CD8-positive, alpha-beta memory T cell (primary cell): Measurements from ENCODE around the gene RNF126. TPM values are rescaled to one million over a fixed set of nuclear protein-coding genes. Genes with fewer than 3 reads are reported as not detected.

Experiments used
- CTCF ChIA-PET: fragments of 350-600 bp; sonication (Branson Sonifier 250); formaldehyde crosslinking; loops from one replicate; lab custom pipeline; 2021; ENCODE audit warnings: antibody characterized with exemption; lab: Charles Lee
- POLR2A ChIA-PET: fragments of 350-600 bp; sonication (Branson Sonifier 250); formaldehyde crosslinking; loops from one replicate; lab custom pipeline; 2021; ENCODE audit warnings: antibody characterized with exemption; lab: Charles Lee
- DNase-seq, 5 donors: peaks; one replicate each; pipeline versions ENCODE4 v3.0.0 to v3.0.0-alpha.2; 2020 to 2022; ENCODE audit warnings: mixed read lengths in 1 of 5
- H3K27ac ChIP-seq: one replicate; pipeline ENCODE4 v1.7.0; 2013; ENCODE audit warnings: low read depth, mild to moderate bottlenecking, low read length, moderate library complexity
- H3K27me3 ChIP-seq: 2 replicates; pipeline ENCODE4 v1.7.0; 2013; ENCODE audit warnings: low read length, mild to moderate bottlenecking; ENCODE audit not compliant: insufficient read depth, poor library complexity, severe bottlenecking
- H3K36me3 ChIP-seq: 2 replicates; pipeline ENCODE4 v1.7.0; 2013; ENCODE audit warnings: mild to moderate bottlenecking, low read length, moderate library complexity; ENCODE audit not compliant: insufficient read depth
- H3K4me1 ChIP-seq: 2 replicates; pipeline ENCODE4 v1.7.0; 2013; ENCODE audit warnings: mild to moderate bottlenecking, low read length, moderate library complexity; ENCODE audit not compliant: insufficient read depth
- H3K4me3 ChIP-seq: 2 replicates; pipeline ENCODE4 v1.7.0; 2013; ENCODE audit warnings: mild to moderate bottlenecking, low read length
- H3K9me3 ChIP-seq: 2 replicates; pipeline ENCODE4 v1.7.0; 2013; ENCODE audit warnings: mild to moderate bottlenecking, low read length
- H3K27ac Mint-ChIP-seq, 8 donors: one replicate each; pipeline ENCODE4 v1.8.0; 2020 to 2021; ENCODE audit warnings: mixed read lengths in 8 of 8, mild to moderate bottlenecking in 6 of 8, inconsistent platforms in 3 of 8, moderate library complexity in 3 of 8
- H3K27me3 Mint-ChIP-seq, 2 donors: one replicate each; pipeline ENCODE4 v1.8.0; 2020 to 2021; ENCODE audit warnings: mixed read lengths in 2 of 2, mild to moderate bottlenecking in 1 of 2, moderate library complexity in 1 of 2
- H3K36me3 Mint-ChIP-seq, 3 donors: one replicate each; pipeline ENCODE4 v1.8.0; 2020 to 2021; ENCODE audit warnings: mixed read lengths in 3 of 3, inconsistent platforms in 1 of 3, mild to moderate bottlenecking in 1 of 3
- H3K4me1 Mint-ChIP-seq, 3 donors: one replicate each; pipeline ENCODE4 v1.8.0; 2020 to 2021; ENCODE audit warnings: mixed read lengths in 3 of 3, inconsistent platforms in 1 of 3, mild to moderate bottlenecking in 1 of 3
- H3K4me3 Mint-ChIP-seq, 7 donors: one replicate each; pipeline ENCODE4 v1.8.0; 2020 to 2021; ENCODE audit warnings: mixed read lengths in 7 of 7, mild to moderate bottlenecking in 6 of 7, moderate library complexity in 4 of 7, inconsistent platforms in 2 of 7
- H3K9me3 Mint-ChIP-seq, 5 donors: one replicate each; pipeline ENCODE4 v1.8.0; 2020 to 2022; ENCODE audit warnings: mixed read lengths in 5 of 5, mild to moderate bottlenecking in 3 of 5, moderate library complexity in 2 of 5, inconsistent platforms in 1 of 5
- polyA plus RNA-seq: library from polyadenylated mRNA; unstranded; fragments of 300-500 nt; fragmentation: Illumina TruSeq; gene quantifications from one replicate; pipeline ENCODE4 v1.2.3, GENCODE V29; 2021
- total RNA-seq, 2 experiments: library from RNA; stranded (reverse); gene quantifications; one replicate each; pipeline ENCODE4 v1.2.3, GENCODE V29; 2021

RNF126 gene
- total and polyA plus RNA-seq, 3 experiments from 2014 or later: 89.6 to 100.0 (median 95.5) TPM

DNA sequence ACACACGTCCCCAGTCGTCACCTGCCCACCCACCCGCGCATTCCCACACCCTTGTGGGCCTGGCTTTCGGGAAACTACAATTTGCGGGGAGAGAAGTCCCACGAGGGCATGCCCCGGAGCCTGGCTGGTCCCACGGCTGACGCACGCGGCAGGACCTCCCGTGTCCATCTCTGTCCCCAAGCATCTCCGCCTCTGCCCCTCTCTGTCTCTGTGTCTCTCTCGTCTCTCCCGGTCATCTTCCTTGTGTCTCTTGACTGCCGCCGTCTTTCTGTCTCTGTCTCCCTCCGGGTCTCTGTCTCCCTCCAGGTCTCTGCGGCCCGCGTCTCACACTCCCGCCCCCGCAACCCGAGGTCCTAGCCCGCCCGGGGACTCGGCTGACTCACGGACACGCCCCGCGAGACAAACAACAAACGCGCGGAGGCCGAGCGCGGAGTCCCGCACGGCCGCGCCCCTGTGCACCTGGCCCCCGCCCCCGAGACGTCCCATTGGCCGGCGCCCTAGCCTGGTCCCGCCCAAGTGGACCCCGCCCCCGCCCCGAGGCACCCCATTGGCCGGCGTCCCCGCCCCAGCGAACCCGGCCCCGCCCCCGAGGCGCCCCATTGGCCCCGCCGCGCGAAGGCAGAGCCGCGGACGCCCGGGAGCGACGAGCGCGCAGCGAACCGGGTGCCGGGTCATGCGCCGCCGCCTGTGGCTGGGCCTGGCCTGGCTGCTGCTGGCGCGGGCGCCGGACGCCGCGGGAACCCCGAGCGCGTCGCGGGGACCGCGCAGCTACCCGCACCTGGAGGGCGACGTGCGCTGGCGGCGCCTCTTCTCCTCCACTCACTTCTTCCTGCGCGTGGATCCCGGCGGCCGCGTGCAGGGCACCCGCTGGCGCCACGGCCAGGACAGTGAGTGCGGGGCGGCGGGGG is 23.5 kb downstream of the RNF126 start, which contains the start of gene FGF22:
TSS of gene FGF22 (plus strand) at position 627 of the 908 bp plus-strand sequence. CDS start at position 674, 47 bp downstream.
- H3K4me3 ChIP-seq: peak within 1 kb of the TSS; percentile 73
- H3K27ac ChIP-seq: no peak within 1 kb of the TSS
- peak; percentile 88 to 98 (median 96) for DNase-seq

GRCh38 chr19:638906-639252 is 24.1 kb downstream of the RNF126 start:
- no peak overlapping the region for H3K27ac ChIP-seq
- H3K4me1 ChIP-seq: peaks cover 16% of the 10 kb centered on the region
- ChIA-PET POLR2A (no interaction called here), CTCF (no interaction called here)
- H3K4me3 ChIP-seq: peak overlapping the region; percentile 73
- H3K4me3 Mint-ChIP-seq: peak overlapping the region in 6 of 7 donors; percentile 79 to 87 (median 81)
- peaks cover 7 to 14% (median 9%) of the 10 kb centered on the region in 3 donors for H3K4me1 Mint-ChIP-seq
- no peaks in the 10 kb centered on the region for H3K36me3 Mint-ChIP-seq
- peak overlapping the region in 7 of 8 donors; percentile 65 to 99 (median 94) for H3K27ac Mint-ChIP-seq
- H3K27me3 ChIP-seq: no peaks in the 10 kb centered on the region
- H3K9me3 Mint-ChIP-seq: no peaks in the 10 kb centered on the region
- H3K36me3 ChIP-seq: no peaks in the 10 kb centered on the region
- H3K9me3 ChIP-seq: no peaks in the 10 kb centered on the region
- H3K27me3 Mint-ChIP-seq: no peaks in the 10 kb centered on the region
- DNase-seq: peak in 1 of 5 donors; percentile 20

More for the DNA sequence above, 23.5 kb downstream of the RNF126 start, which contains the start of gene FGF22:
- peak within 1 kb of the TSS; percentile 79 to 87 (median 81) for H3K4me3 Mint-ChIP-seq
- Histone ChIP-seq H3K9me3 (no peaks in the 10 kb centered on the region), H3K4me1 (peaks cover 12% of the 10 kb centered on the region), H3K27me3 (no peaks in the 10 kb centered on the region), H3K36me3 (no peaks in the 10 kb centered on the region)
- CTCF ChIA-PET: no interaction called here
- H3K36me3 Mint-ChIP-seq: peaks cover 0 to 3% (median 0%) of the 10 kb centered on the region in 3 donors
- peaks cover 7 to 9% (median 7%) of the 10 kb centered on the region in 3 donors for H3K4me1 Mint-ChIP-seq
- H3K27ac Mint-ChIP-seq: peak within 1 kb of the TSS; percentile 65 to 99 (median 94)
- H3K9me3 Mint-ChIP-seq: no peaks in the 10 kb centered on the region
- POLR2A ChIA-PET: no interaction called here
- H3K27me3 Mint-ChIP-seq: no peaks in the 10 kb centered on the region

DNA sequence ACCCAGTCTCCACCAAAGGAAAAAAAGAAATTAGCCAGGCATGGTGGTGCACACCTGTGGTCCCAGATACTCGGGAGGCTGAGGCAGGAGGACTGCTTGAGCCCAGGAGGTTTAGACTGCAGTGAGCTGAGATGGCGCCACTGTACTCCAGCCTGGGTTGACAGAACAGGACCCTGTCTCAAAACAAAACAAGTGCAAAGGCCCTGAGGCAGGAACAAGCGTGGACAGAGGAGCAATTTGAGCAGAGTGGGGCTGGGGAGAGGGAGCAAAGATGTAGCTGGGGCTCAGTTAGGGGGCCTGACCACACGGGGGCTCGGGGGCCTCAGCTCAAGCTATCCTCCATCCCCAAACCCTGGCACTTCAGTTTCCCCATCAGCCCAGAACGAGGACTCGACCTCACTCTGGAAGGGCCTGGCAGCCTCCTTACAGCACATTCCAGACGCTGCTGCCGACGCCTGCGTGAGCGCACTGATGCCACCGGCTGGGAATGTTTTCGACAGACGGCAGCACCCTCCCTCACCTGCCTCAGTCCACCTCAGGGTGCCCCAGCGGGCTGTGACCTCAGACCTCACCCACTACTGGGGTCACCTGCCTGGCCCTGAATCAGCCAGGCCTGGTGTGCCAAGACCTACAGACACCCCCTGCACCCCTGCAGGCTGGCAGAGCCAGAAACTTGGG is 27.9 kb downstream of the RNF126 start:
- POLR2A ChIA-PET: interaction anchor here (1.2 kb wide), 1 partner anchor 28 kb away, joined by 6 read pairs; the partner anchor contains the start of gene RNF126
- CTCF ChIA-PET: interaction anchor here (1.6 to 1.8 kb wide), 2 partner anchors 22 to 124 kb away, joined by 4 to 7 read pairs; no protein-coding TSS in a partner anchor
- no peak for DNase-seq

DNA sequence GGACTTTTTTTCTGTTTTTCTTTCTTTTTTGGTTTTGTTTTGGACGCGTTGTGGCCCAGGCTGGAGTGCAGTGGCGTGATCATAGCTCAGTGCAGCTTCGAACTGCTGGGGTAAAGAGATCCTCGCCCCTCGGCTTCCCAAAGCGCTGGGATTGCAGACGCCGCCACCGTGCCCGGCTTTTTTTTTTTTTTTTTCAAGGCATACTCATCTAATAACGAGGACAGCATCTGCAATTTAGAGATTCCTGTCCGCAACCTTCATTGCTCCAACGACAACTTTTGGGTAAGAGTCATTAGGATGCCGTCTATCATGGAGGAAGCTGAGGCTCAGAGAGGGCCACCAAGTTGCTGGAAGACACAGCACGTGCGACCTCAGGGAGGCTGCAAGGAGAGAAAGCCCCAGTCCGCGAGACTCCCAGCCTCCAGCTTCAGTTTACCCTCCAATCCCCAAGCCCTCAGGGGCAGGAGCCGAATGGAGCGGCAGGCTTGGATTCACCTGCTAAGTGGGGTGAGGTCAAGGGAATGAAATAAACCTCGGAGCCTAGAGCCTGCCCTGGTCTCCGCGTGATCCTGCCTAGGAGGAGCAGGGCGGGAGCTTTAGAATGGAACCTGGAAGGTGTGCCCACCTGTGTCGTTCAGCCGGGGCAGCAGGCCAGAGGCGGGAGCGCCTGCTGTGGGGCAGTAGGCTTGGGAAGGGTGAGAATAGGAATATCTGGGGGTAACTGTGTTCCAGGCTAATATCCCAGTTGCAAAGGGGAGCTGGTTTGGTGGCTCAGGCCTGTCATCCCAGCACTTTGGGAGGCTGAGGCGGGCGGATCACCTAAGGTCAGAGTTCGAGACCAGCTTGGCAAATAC is 29.0 kb downstream of the RNF126 start:
- Histone ChIP-seq H3K27me3 (no peaks in the 10 kb centered on the region), H3K9me3 (no peaks in the 10 kb centered on the region), H3K36me3 (peaks cover 2% of the 10 kb centered on the region), H3K27ac (peak overlapping the region; percentile 72), H3K4me1 (peaks cover 27% of the 10 kb centered on the region), H3K4me3 (peak overlapping the region; percentile 60)
- peaks cover 1 to 23% (median 1%) of the 10 kb centered on the region in 3 donors for H3K36me3 Mint-ChIP-seq
- peaks cover 22 to 43% (median 24%) of the 10 kb centered on the region in 3 donors for H3K4me1 Mint-ChIP-seq
- CTCF ChIA-PET: interaction anchor here (0.7 to 1.8 kb wide), 6 partner anchors 23 to 123 kb away, joined by 3 to 7 read pairs (median 3); partner anchors contain the start of gene RNF126
- peak overlapping the region; percentile 94 to 96 (median 96) for H3K4me3 Mint-ChIP-seq
- DNase-seq: no peak
- H3K27me3 Mint-ChIP-seq: no peaks in the 10 kb centered on the region
- POLR2A ChIA-PET: interaction anchor here (0.6 to 1.7 kb wide), 4 partner anchors 27 to 88 kb away, joined by 3 to 20 read pairs (median 6); partner anchors contain the start of gene RNF126
- H3K9me3 Mint-ChIP-seq: no peaks in the 10 kb centered on the region
- H3K27ac Mint-ChIP-seq: peak overlapping the region; percentile 89 to 99 (median 94)

More for the DNA sequence above, 27.9 kb downstream of the RNF126 start:
- H3K27me3 Mint-ChIP-seq: no peaks in the 10 kb centered on the region
- peak overlapping the region in 1 of 8 donors; percentile 39 for H3K27ac Mint-ChIP-seq
- H3K4me1 Mint-ChIP-seq: peaks cover 25 to 44% (median 25%) of the 10 kb centered on the region in 3 donors
- peaks cover 0 to 16% (median 0%) of the 10 kb centered on the region in 3 donors for H3K36me3 Mint-ChIP-seq
- peak overlapping the region in 2 of 7 donors; percentile 6 to 28 for H3K4me3 Mint-ChIP-seq
- H3K4me3 ChIP-seq: no peak overlapping the region
- no peaks in the 10 kb centered on the region for H3K36me3 ChIP-seq
- H3K27me3 ChIP-seq: no peaks in the 10 kb centered on the region
- H3K4me1 ChIP-seq: peaks cover 31% of the 10 kb centered on the region
- H3K9me3 Mint-ChIP-seq: no peaks in the 10 kb centered on the region
- no peak overlapping the region for H3K27ac ChIP-seq
- no peaks in the 10 kb centered on the region for H3K9me3 ChIP-seq

GRCh38 chr19:633068-633785 is 29.8 kb downstream of the RNF126 start, which contains the start of gene POLRMT:
POLRMT (minus strand) TSS chr19:633537; CDS start chr19:633512, 25 bp downstream.
- H3K4me1 Mint-ChIP-seq: peaks cover 25 to 42% (median 28%) of the 10 kb centered on the region in 3 donors
- Histone ChIP-seq H3K4me1 (peaks cover 19% of the 10 kb centered on the region), H3K27me3 (no peaks in the 10 kb centered on the region), H3K36me3 (peaks cover 8% of the 10 kb centered on the region), H3K27ac (peak within 1 kb of the TSS; percentile 72), H3K4me3 (peak within 1 kb of the TSS; percentile 61), H3K9me3 (no peaks in the 10 kb centered on the region)
- ChIA-PET POLR2A (interaction anchor here (0.6 to 1.7 kb wide), 3 partner anchors 23 to 28 kb away, joined by 3 to 20 read pairs (median 3); no protein-coding TSS in a partner anchor), CTCF (interaction anchor here (1.0 to 1.8 kb wide), 5 partner anchors 24 to 122 kb away, joined by 3 to 7 read pairs (median 3); partner anchors contain the start of gene RNF126)
- peak; percentile 91 to 97 (median 95) for DNase-seq
- peak within 1 kb of the TSS; percentile 94 to 96 (median 96) for H3K4me3 Mint-ChIP-seq
- H3K27ac Mint-ChIP-seq: peak within 1 kb of the TSS; percentile 93 to 99 (median 96)
- no peaks in the 10 kb centered on the region for H3K9me3 Mint-ChIP-seq
- H3K27me3 Mint-ChIP-seq: no peaks in the 10 kb centered on the region
- peaks cover 3 to 31% (median 4%) of the 10 kb centered on the region in 3 donors for H3K36me3 Mint-ChIP-seq

- peaks cover 19% of the 10 kb centered on the region for H3K4me1 ChIP-seq
- Mint-ChIP-seq H3K27ac (peak overlapping the region; percentile 87 to 98 (median 94)), H3K4me3 (peak overlapping the region; percentile 94 to 96 (median 96))
These were observed 30.4 kb downstream of the RNF126 start for GRCh38 chr19:632579-633067.

More at GRCh38 chr19:632579-633067, 30.4 kb downstream of the RNF126 start:
- H3K9me3 Mint-ChIP-seq: no peaks in the 10 kb centered on the region
- H3K36me3 Mint-ChIP-seq: peaks cover 3 to 34% (median 4%) of the 10 kb centered on the region in 3 donors
- peak in 1 of 5 donors; percentile 17 for DNase-seq
- H3K4me3 ChIP-seq: peak overlapping the region; percentile 61
- ChIA-PET POLR2A (interaction anchor here (0.6 kb wide), 3 partner anchors 23 to 73 kb away, joined by 3 to 5 read pairs (median 3); no protein-coding TSS in a partner anchor), CTCF (interaction anchor here (0.8 kb wide), 1 partner anchor 20 kb away, joined by 3 read pairs; no protein-coding TSS in a partner anchor)
- peaks cover 12% of the 10 kb centered on the region for H3K36me3 ChIP-seq
- H3K27me3 ChIP-seq: no peaks in the 10 kb centered on the region
- H3K4me1 Mint-ChIP-seq: peaks cover 25 to 42% (median 30%) of the 10 kb centered on the region in 3 donors
- no peaks in the 10 kb centered on the region for H3K9me3 ChIP-seq
- peak overlapping the region; percentile 72 for H3K27ac ChIP-seq
- H3K27me3 Mint-ChIP-seq: no peaks in the 10 kb centered on the region
